Left ventricle myocardium inferior (tissue), 1 donor: ENCODE data around the gene DOCK4. TPM values are rescaled to one million over a fixed set of nuclear protein-coding genes. Genes with fewer than 3 reads are reported as not detected.
A peak's percentile ranks its signal among the peaks of the same experiment; 100 is the strongest.

ENCODE experiments used
- DNase-seq: peaks from one replicate; pipeline ENCODE4 v3.0.0-alpha.2; 2020
- H3K27ac ChIP-seq: fragments of 200-600 bp; replicated peaks from 2 replicates; pipeline ENCODE4 v1.8.0; 2021
- H3K27me3 ChIP-seq: fragments of 200-600 bp; 2 replicates; pipeline ENCODE4 v1.8.0; 2021; ENCODE audit warnings: low read depth
- H3K36me3 ChIP-seq: fragments of 200-600 bp; 2 replicates; pipeline ENCODE4 v1.8.0; 2021
- H3K4me1 ChIP-seq: fragments of 200-600 bp; 2 replicates; pipeline ENCODE4 v1.8.0; 2021
- H3K4me3 ChIP-seq: fragments of 200-600 bp; 2 replicates; pipeline ENCODE4 v1.8.0; 2021; ENCODE audit warnings: mild to moderate bottlenecking, moderate library complexity
- H3K9me3 ChIP-seq: fragments of 200-600 bp; replicated peaks from 2 replicates; pipeline ENCODE4 v1.8.0; 2021
- CTCF ChIP-seq: fragments of 200-600 bp; IDR thresholded peaks from 2 replicates; pipeline ENCODE4 v1.8.0; 2021; ENCODE audit warnings: antibody characterized with exemption, mild to moderate bottlenecking, borderline replicate concordance
- intact Hi-C: fragments of 100-400 bp; cut with micrococcal nuclease; formaldehyde crosslinking; loops from one replicate; pipeline ENCODE4 v1.11.0; 2022
- total RNA-seq: library from RNA; stranded (reverse); fragmentation: NEBNext Ultra II Directional; extraction: Animal tissue kit (Norgen Biotek cat#: 25700); gene quantifications from one replicate; pipeline ENCODE4 v1.2.1, GENCODE V29; 2021
- donor health status: DM: no; HTN: yes; CAD: no; lungs with severe emphysema.

The DOCK4 gene
- total RNA-seq, 1 donor from 2014 or later: 15.2 TPM

GRCh38 chr7:112197322-112197721 lies 8.9 kb downstream of the DOCK4 start:
- Histone ChIP-seq H3K9me3 (peaks cover 7% of the 10 kb centered on the region), H3K4me1 (peaks cover 44% of the 10 kb centered on the region), H3K27ac (no peak overlapping the region), H3K4me3 (no peak overlapping the region), H3K36me3 (no peaks in the 10 kb centered on the region), H3K27me3 (no peaks in the 10 kb centered on the region)
- TF ChIP-seq CTCF: no peak
- intact Hi-C loops: no loop called here
- DNase-seq: no peak

DNA sequence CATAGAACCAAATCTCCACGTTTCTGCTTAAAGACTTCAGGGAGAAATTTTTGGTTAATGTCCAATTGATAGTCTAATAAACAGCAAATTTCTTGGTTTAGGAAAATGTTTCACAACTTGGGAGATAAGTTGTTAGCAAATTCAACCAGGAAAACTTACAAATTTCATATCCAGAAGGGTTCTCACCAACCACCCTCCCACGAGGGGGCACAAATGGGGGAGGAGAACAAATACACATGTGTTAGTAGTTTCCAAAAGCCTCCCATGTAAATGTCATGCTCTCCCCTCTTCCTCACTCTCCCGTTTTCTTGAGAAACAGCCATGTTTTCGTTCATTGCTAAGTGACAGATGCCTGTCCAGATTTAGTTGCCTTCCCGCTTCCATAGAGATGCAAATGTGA lies 10.5 kb downstream of the DOCK4 start:
- DNase-seq: no peak
- Histone ChIP-seq H3K36me3 (no peaks in the 10 kb centered on the region), H3K4me3 (no peak overlapping the region), H3K27me3 (no peaks in the 10 kb centered on the region), H3K27ac (no peak overlapping the region), H3K9me3 (peaks cover 7% of the 10 kb centered on the region), H3K4me1 (peaks cover 47% of the 10 kb centered on the region)
- no peak for TF ChIP-seq CTCF
- intact Hi-C loops: no loop called here

DNA sequence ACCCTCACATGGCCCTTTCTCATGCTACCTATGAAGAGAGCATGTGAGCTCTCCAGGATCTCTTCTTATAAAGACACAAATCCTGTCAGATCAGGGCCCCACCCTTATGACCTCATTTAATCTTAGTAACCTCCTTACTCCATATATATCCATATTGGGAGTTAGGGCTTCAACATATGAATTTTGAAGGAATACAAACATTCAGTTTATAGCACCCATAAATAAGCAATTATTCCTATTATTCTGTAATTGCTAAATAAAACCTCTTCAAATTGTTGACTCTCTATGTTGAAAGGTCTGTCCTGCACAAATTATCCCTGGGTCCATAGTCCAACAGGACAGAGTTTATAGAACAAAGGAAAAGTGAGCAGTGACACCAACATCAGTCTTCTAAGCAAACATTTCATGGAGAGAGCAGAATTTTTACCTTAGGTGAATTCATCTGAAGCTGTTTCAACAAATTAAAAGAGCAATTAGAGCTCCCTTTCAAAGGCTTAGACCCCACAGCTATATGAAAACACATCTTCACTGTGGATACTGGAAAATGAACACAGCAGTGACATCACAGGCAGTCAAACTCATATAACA lies 12.2 kb downstream of the DOCK4 start:
- H3K4me3 ChIP-seq: no peak overlapping the region
- H3K4me1 ChIP-seq: peaks cover 42% of the 10 kb centered on the region
- H3K27ac ChIP-seq: peak overlapping the region; percentile 69
- H3K9me3 ChIP-seq: peaks cover 7% of the 10 kb centered on the region
- no peaks in the 10 kb centered on the region for H3K27me3 ChIP-seq
- intact Hi-C loops: no loop called here
- DNase-seq: no peak
- TF ChIP-seq CTCF: no peak
- no peaks in the 10 kb centered on the region for H3K36me3 ChIP-seq

DNA sequence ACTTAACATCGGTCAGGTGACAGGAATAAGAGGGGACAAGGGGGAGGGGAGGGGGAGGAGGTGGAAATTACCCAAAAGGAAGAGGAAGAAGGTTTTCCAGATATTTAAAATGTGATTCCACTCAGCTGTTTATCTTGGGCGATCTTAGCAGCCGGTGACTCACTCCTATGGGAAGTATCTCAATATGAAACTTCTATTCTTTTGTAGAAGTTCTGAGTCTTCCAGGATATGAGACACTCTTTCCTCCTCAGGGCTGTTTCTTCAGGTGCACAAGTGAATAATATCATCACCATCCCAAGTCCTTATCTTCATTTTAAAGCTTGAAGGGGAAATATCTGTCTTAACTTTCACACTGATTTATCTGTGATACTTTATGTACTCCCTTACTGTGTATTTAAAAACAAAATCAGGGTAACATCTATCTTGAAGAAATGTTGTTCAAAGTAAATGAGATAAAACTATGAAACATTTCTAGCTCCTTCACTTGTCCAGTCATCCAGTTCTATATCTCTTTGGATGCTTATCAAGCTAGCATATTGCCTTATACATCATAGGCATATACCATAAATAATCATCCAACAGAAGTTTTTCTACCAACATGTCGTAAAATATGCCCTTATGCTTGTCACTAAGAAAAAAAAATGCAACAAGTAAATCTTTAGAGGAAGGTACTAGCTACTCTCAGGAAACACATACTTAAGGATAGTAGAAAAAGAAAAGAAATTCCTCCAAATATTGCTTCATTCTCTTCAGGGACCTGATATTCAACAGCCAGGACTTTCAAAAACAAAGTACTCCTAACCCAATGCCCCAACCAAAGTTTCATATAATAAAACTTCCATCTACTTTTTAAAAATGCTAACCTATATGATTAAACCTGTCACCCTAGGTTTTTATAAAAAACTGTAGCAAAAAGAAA lies 13.7 kb downstream of the DOCK4 start:
- intact Hi-C loops: no loop called here
- peak overlapping the region; percentile 69 for H3K27ac ChIP-seq

GRCh38 chr7:112190120-112190519 lies 16.1 kb downstream of the DOCK4 start:
- H3K9me3 ChIP-seq: peaks cover 7% of the 10 kb centered on the region
- H3K27ac ChIP-seq: no peak overlapping the region
- no peaks in the 10 kb centered on the region for H3K36me3 ChIP-seq
- no peaks in the 10 kb centered on the region for H3K27me3 ChIP-seq
- DNase-seq: no peak
- intact Hi-C loops: no loop called here
- H3K4me3 ChIP-seq: no peak overlapping the region
- H3K4me1 ChIP-seq: peaks cover 70% of the 10 kb centered on the region
- TF ChIP-seq CTCF: no peak

More for the DNA sequence above, 13.7 kb downstream of the DOCK4 start:
- H3K4me1 ChIP-seq: peaks cover 46% of the 10 kb centered on the region
- H3K9me3 ChIP-seq: peaks cover 7% of the 10 kb centered on the region
- H3K27me3 ChIP-seq: no peaks in the 10 kb centered on the region
- no peak for TF ChIP-seq CTCF
- DNase-seq: no peak
- H3K36me3 ChIP-seq: no peaks in the 10 kb centered on the region
- H3K4me3 ChIP-seq: no peak overlapping the region
